ENCODE data around the gene KRTAP10-9. TPM values are rescaled to one million over a fixed set of nuclear protein-coding genes. Genes with fewer than 3 reads are reported as not detected.

Gene KRTAP10-9
- polyA plus RNA-seq, 1 of the 3 experiments (the other 2 are of a cell fraction): not detected

DNA sequence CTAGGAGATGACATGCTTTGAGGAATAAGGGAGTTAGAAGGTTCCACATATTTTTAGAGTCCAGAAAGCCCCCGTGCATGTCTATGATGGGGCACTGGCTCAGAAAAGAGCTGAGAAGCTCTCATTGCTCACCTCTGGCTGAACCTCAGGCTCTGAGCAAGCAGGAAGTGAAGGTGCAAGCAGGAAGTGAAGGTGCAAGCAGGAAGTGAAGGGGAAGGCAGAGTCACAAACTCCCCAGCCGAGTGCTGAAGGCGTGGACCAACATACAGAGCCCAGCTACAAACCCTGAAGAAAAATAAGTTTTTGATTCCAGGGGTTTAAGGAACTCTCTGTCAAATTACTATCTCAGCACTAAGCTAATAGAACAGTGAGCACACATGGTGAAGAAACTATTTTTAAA, 8.0 kb upstream of the KRTAP10-9 start:
- ChIA-PET POLR2A (no interaction called here), CTCF (interaction anchor here (2.8 kb wide), 1 partner anchor 174 kb away, joined by 11 read pairs; no protein-coding TSS in a partner anchor)
- Histone ChIP-seq H3K27me3 (ENCODE audit: insufficient read depth) (peaks cover 34% of the 10 kb centered on the region), H3K9ac (no peak overlapping the region), H3K4me2 (no peak overlapping the region), H2AFZ (ENCODE audit: low read depth) (no peak overlapping the region), H3F3A (replicated peaks; ENCODE audit: insufficient read depth) (no peaks in the 10 kb centered on the region), H3K36me3 (replicated peaks in 1 of 2; ENCODE audit: control insufficient read depth in 1 of 2, insufficient read depth in 2 of 2, low read length in 1 of 2) (peaks cover 0 to 3% of the 10 kb centered on the region in 2 experiments), H3K79me2 (ENCODE audit: insufficient read depth) (no peaks in the 10 kb centered on the region), H3K4me3 (ENCODE audit: low read depth in 2 of 2, low read length in 1 of 2) (no peak overlapping the region), H3K9me3 (peaks cover 14% of the 10 kb centered on the region), H3K4me1 (ENCODE audit: control insufficient read depth in 1 of 2, insufficient read depth in 2 of 2, low read depth in 1 of 2, low read length in 1 of 2) (no peaks in the 10 kb centered on the region), H3K27ac (ENCODE audit: low read depth in 2 of 2, low read length in 1 of 2) (no peak overlapping the region), H3K9me2 (no peaks in the 10 kb centered on the region), H4K20me1 (ENCODE audit: insufficient read depth) (no peaks in the 10 kb centered on the region)
- DNase-seq: no peak
- TF ChIP-seq PBX3 (IDR thresholded peaks at IDR 0.05): no peak
- TF ChIP-seq GABPA (IDR thresholded peaks at IDR 0.05; ENCODE audit: low read depth): no peak
- TF ChIP-seq MEF2A (IDR thresholded peaks at IDR 0.05; ENCODE audit: borderline replicate concordance, low read depth): no peak
- TF ChIP-seq POLR2AphosphoS5 (IDR thresholded peaks at IDR 0.05; ENCODE audit: low read depth, low read length): no peak
- TF ChIP-seq TEAD4 (IDR thresholded peaks at IDR 0.05; ENCODE audit: borderline replicate concordance, insufficient read depth): no peak
- no peak for TF ChIP-seq ELF1 (IDR thresholded peaks at IDR 0.05)
- TF ChIP-seq IRF3 (IDR thresholded peaks at IDR 0.05; ENCODE audit: low read depth, low read length): no peak
- TF ChIP-seq SIN3A (IDR thresholded peaks at IDR 0.05; ENCODE audit: borderline replicate concordance, low read depth, low read length): no peak
- TF ChIP-seq CHD2 (IDR thresholded peaks at IDR 0.05; ENCODE audit: low read length, partially characterized antibody): no peak
- TF ChIP-seq FOSL2 (IDR thresholded peaks at IDR 0.05; ENCODE audit: borderline replicate concordance, low read depth): no peak
- no peak for TF ChIP-seq FOXM1 (IDR thresholded peaks at IDR 0.05; ENCODE audit: low read depth)
- TF ChIP-seq, protein P1, sequence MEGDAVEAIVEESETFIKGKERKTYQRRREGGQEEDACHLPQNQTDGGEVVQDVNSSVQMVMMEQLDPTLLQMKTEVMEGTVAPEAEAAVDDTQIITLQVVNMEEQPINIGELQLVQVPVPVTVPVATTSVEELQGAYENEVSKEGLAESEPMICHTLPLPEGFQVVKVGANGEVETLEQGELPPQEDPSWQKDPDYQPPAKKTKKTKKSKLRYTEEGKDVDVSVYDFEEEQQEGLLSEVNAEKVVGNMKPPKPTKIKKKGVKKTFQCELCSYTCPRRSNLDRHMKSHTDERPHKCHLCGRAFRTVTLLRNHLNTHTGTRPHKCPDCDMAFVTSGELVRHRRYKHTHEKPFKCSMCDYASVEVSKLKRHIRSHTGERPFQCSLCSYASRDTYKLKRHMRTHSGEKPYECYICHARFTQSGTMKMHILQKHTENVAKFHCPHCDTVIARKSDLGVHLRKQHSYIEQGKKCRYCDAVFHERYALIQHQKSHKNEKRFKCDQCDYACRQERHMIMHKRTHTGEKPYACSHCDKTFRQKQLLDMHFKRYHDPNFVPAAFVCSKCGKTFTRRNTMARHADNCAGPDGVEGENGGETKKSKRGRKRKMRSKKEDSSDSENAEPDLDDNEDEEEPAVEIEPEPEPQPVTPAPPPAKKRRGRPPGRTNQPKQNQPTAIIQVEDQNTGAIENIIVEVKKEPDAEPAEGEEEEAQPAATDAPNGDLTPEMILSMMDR (IDR thresholded peaks at IDR 0.05): no peak
- TF ChIP-seq, protein P2, sequence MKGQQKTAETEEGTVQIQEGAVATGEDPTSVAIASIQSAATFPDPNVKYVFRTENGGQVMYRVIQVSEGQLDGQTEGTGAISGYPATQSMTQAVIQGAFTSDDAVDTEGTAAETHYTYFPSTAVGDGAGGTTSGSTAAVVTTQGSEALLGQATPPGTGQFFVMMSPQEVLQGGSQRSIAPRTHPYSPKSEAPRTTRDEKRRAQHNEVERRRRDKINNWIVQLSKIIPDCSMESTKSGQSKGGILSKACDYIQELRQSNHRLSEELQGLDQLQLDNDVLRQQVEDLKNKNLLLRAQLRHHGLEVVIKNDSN (IDR thresholded peaks at IDR 0.05; ENCODE audit: borderline replicate concordance, low read depth): no peak
- TF ChIP-seq EP300 (IDR thresholded peaks at IDR 0.05; ENCODE audit: borderline replicate concordance in 1 of 2, low read depth in 1 of 2, low read length in 1 of 2): no peak
- no peak for TF ChIP-seq RAD21 (IDR thresholded peaks at IDR 0.05; ENCODE audit: low read length)
- TF ChIP-seq, protein P3, sequence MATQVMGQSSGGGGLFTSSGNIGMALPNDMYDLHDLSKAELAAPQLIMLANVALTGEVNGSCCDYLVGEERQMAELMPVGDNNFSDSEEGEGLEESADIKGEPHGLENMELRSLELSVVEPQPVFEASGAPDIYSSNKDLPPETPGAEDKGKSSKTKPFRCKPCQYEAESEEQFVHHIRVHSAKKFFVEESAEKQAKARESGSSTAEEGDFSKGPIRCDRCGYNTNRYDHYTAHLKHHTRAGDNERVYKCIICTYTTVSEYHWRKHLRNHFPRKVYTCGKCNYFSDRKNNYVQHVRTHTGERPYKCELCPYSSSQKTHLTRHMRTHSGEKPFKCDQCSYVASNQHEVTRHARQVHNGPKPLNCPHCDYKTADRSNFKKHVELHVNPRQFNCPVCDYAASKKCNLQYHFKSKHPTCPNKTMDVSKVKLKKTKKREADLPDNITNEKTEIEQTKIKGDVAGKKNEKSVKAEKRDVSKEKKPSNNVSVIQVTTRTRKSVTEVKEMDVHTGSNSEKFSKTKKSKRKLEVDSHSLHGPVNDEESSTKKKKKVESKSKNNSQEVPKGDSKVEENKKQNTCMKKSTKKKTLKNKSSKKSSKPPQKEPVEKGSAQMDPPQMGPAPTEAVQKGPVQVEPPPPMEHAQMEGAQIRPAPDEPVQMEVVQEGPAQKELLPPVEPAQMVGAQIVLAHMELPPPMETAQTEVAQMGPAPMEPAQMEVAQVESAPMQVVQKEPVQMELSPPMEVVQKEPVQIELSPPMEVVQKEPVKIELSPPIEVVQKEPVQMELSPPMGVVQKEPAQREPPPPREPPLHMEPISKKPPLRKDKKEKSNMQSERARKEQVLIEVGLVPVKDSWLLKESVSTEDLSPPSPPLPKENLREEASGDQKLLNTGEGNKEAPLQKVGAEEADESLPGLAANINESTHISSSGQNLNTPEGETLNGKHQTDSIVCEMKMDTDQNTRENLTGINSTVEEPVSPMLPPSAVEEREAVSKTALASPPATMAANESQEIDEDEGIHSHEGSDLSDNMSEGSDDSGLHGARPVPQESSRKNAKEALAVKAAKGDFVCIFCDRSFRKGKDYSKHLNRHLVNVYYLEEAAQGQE (IDR thresholded peaks at IDR 0.05; ENCODE audit: low read depth, low read length): no peak
- TF ChIP-seq RXRA (IDR thresholded peaks at IDR 0.05; ENCODE audit: borderline replicate concordance, low read depth): no peak
- no peak for TF ChIP-seq GATA2 (CRISPR knock-in tag; IDR thresholded peaks at IDR 0.05)
- WGBS (ENCODE audit: low lambda C conversion rate): 3% methylated on average over 3 of the region's 3 CpGs
